AG10803 (cell line): ENCODE data around the gene DEGS2.

Experiments
- DNase-seq: peaks from one replicate; pipeline ENCODE4 v3.0.0; 2010; ENCODE audit warnings: low read depth
- H3K4me3 ChIP-seq: 2 replicates; pipeline ENCODE4 v1.5.1; 2011; ENCODE audit warnings: mild to moderate bottlenecking, low read length, control low read depth
- CTCF ChIP-seq: conservative IDR thresholded peaks from 2 replicates; pipeline ENCODE4 v1.5.1; 2011; ENCODE audit warnings: mild to moderate bottlenecking, low read length, control low read depth, inconsistent platforms

The DEGS2 gene

GRCh38 chr14:100173353-100173752, 13.9 kb upstream of the DEGS2 start:
- DNase-seq: no peak
- no peak for TF ChIP-seq CTCF

GRCh38 chr14:100172811-100173210, 13.4 kb upstream of the DEGS2 start:
- TF ChIP-seq CTCF: no peak
- H3K4me3 ChIP-seq: no peak overlapping the region
- no peak for DNase-seq

More at GRCh38 chr14:100173353-100173752, 13.9 kb upstream of the DEGS2 start:
- H3K4me3 ChIP-seq: no peak overlapping the region

DNA sequence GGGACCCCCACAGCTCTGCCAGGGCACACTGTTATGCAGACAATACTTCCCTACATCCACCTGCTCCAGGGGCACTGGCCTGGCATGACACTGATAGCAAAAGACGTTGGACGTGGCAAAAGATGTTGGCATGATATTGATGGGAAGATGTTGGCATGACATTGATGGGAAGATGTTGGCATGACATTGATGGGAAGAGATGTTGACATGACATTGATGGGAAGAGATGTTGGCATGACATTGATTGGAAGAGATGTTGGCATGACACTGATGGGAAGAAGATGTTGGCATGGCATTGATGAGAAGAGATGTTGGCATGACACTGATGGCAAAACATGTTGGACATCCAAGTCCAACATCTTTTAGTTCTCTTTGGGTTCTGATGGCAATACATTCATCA, 11.4 kb upstream of the DEGS2 start:
- no peak overlapping the region for H3K4me3 ChIP-seq
- no peak for DNase-seq
- TF ChIP-seq CTCF: no peak

GRCh38 chr14:100168506-100168905, 9.1 kb upstream of the DEGS2 start:
- DNase-seq: no peak
- no peak for TF ChIP-seq CTCF
- no peak overlapping the region for H3K4me3 ChIP-seq

DNA sequence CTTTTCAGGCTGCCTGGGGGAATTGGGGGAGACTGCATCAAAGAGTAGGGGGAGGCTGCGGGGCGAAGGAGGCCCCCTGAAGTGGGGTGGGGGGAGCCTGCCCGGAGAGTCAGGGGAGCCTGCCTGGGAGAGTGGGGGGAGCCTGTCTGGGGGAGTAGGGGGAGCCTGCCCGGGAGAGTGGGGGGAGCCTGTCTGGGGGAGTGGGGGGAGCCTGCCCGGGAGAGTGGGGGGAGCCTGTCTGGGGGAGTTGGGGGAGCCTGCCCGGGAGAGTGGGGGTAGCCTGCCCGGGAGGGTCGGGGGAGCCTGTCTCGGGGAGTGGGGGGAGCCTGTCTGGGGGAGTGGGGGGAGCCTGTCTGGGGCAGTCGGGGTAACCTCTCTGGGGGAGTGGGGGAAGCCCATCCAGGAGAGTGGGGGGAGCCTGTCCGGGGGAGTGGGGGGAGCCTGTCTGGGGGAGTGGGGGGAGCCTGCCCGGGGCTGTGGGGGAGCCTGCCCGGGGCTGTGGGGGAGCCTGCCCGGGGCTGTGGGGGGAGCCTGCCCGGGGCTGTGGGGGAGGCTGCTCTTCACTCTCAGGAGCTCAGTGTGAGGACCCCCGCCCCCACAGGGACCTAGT, 6.5 kb upstream of the DEGS2 start:
- H3K4me3 ChIP-seq: no peak overlapping the region; the same call in 1 of the 2 replicates
- no peak for TF ChIP-seq CTCF

DNA sequence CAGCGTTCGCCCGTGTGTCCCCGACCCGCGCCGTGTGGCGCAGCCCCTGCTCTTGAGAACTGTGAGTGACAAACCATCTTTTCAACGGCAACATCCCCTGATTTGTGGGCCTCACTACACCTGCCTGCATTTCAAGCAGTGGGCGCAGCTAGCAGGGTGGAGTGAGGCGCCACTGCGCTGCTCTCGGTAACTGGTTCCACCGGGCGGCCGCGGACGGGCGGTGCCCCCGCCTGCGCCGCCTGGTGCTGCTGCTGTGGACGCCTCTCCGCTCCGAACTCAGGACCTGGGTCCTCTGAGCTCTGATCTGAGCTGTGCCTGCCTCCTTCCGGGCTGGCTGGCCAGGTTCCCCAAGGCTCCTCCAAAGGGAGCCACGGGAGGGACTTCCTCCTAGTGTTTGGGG, 5.9 kb upstream of the DEGS2 start:
- DNase-seq: no peak
- TF ChIP-seq CTCF: no peak
- H3K4me3 ChIP-seq: no peak overlapping the region

More for the DNA sequence above, 6.5 kb upstream of the DEGS2 start:
- DNase-seq: no peak

DNA sequence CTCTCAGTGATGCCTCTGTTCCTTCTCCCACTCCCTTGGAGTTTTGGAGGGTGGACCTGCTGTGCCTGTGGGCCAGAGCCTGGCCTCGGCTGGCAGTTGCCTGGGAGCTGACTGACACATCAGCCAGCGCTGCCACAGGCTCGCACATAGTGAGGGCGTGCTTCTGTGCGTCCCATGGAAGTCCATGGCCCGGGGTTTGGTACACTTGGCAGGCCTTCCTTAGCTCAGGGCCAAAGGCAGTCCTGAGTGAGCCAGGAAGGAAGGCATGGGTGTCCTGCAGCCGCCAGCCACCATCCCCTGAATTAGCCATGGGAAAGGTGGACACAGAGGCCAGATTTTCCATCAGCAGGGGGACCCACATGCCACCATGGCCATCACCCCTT, 1.1 kb upstream of the DEGS2 start:
- no peak for DNase-seq
- TF ChIP-seq CTCF: no peak
- no peak overlapping the region for H3K4me3 ChIP-seq
